Measurements from ENCODE around the gene HOXD3.

DNA sequence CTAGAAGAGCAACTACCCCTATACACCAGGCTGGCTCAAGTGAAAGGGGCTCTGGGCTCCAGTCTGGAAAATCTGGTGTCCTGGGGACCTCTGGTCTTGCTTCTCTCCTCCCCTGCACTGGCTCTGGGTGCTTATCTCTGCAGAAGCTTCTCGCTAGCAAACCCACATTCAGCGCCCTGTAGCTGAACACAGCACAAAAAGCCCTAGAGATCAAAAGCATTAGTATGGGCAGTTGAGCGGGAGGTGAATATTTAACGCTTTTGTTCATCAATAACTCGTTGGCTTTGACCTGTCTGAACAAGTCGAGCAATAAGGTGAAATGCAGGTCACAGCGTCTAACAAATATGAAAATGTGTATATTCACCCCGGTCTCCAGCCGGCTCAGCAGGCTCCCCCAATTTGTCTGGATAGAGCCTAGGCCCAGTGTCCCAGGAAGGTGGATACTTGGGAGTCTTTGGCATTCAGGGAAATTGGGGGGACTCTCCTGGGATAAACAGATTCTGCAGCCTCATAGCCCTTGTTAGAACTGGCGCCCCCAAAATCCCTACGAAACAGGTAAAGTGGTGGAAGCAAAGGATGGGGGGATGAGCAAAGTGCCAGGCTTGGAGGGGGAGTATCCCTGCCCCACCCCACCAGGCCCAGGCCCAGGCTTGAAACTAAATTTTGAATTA is 8.2 kb upstream of the HOXD3 start:
- TF ChIP-seq, protein P1, sequence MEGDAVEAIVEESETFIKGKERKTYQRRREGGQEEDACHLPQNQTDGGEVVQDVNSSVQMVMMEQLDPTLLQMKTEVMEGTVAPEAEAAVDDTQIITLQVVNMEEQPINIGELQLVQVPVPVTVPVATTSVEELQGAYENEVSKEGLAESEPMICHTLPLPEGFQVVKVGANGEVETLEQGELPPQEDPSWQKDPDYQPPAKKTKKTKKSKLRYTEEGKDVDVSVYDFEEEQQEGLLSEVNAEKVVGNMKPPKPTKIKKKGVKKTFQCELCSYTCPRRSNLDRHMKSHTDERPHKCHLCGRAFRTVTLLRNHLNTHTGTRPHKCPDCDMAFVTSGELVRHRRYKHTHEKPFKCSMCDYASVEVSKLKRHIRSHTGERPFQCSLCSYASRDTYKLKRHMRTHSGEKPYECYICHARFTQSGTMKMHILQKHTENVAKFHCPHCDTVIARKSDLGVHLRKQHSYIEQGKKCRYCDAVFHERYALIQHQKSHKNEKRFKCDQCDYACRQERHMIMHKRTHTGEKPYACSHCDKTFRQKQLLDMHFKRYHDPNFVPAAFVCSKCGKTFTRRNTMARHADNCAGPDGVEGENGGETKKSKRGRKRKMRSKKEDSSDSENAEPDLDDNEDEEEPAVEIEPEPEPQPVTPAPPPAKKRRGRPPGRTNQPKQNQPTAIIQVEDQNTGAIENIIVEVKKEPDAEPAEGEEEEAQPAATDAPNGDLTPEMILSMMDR (IDR thresholded peaks at IDR 0.05 in 4 of 5, conservative IDR thresholded peaks at IDR 0.05 in 1 of 5), result no peak
- TF ChIP-seq POLR2A (IDR thresholded peaks at IDR 0.05), result no peak
